Measurements from ENCODE around the gene DAB1.
"Not testable (repeated sequence)": the region's sequence is repeated elsewhere in the genome, so short reads cannot be mapped to it uniquely, and the experiment has no call there.

DAB1 gene

GRCh38 chr1:57357462-57357861 lies 66.4 kb downstream of the DAB1 start:
- DNase-seq: no peak

GRCh38 chr1:57353654-57354053 lies 70.2 kb downstream of the DAB1 start:
- no peak for DNase-seq

GRCh38 chr1:57350610-57351009 lies 73.2 kb downstream of the DAB1 start:
- no peak for DNase-seq

- no peak for DNase-seq
Measured at GRCh38 chr1:57348921-57349320, 74.9 kb downstream of the DAB1 start.

GRCh38 chr1:57345916-57346315 lies 77.9 kb downstream of the DAB1 start:
- DNase-seq: no peak

GRCh38 chr1:57344265-57344664 lies 79.6 kb downstream of the DAB1 start:
- no peak for DNase-seq

GRCh38 chr1:57343298-57343915 lies 80.5 kb downstream of the DAB1 start:
- not testable (repeated sequence) for DNase-seq

GRCh38 chr1:57341721-57342120 lies 82.1 kb downstream of the DAB1 start:
- no peak for DNase-seq

GRCh38 chr1:57340334-57341070 lies 83.4 kb downstream of the DAB1 start:
- peak in 1 of 2 experiments; percentile 28 for DNase-seq

- no peak for DNase-seq
Measured at GRCh38 chr1:57337623-57338022, 86.2 kb downstream of the DAB1 start.

GRCh38 chr1:57336793-57337192 lies 87.1 kb downstream of the DAB1 start:
- no peak for DNase-seq

- DNase-seq: no peak
Measured at GRCh38 chr1:57331620-57332019, 92.2 kb downstream of the DAB1 start.

GRCh38 chr1:57329937-57330336 lies 93.9 kb downstream of the DAB1 start:
- DNase-seq: no peak

GRCh38 chr1:57329001-57329527 lies 94.8 kb downstream of the DAB1 start:
- no peak for DNase-seq

GRCh38 chr1:57327946-57328345 lies 95.9 kb downstream of the DAB1 start:
- no peak for DNase-seq

GRCh38 chr1:57327336-57327735 lies 96.5 kb downstream of the DAB1 start:
- DNase-seq: no peak

- no peak for DNase-seq
Measured at GRCh38 chr1:57325536-57325935, 98.3 kb downstream of the DAB1 start.

GRCh38 chr1:57325117-57325516 lies 98.7 kb downstream of the DAB1 start:
- no peak for DNase-seq

- DNase-seq: no peak
Measured at GRCh38 chr1:57324388-57324787, 99.5 kb downstream of the DAB1 start.

GRCh38 chr1:57321776-57322175 lies 102.1 kb downstream of the DAB1 start:
- DNase-seq: no peak

- no peak for DNase-seq
Measured at GRCh38 chr1:57319791-57320190, 104.1 kb downstream of the DAB1 start.

GRCh38 chr1:57319165-57319564 lies 104.7 kb downstream of the DAB1 start:
- DNase-seq: no peak

GRCh38 chr1:57316861-57317260 lies 107.0 kb downstream of the DAB1 start:
- no peak for DNase-seq

GRCh38 chr1:57316291-57316690 lies 107.6 kb downstream of the DAB1 start:
- no peak for DNase-seq

- DNase-seq: no peak
Measured at GRCh38 chr1:57312869-57313268, 111.0 kb downstream of the DAB1 start.
